K562 (cell line): Measurements from ENCODE around the gene IL31RA.

Experiments used
- CHD4 ChIP-seq: fragments of 200-600 bp; sonication (generic); IDR thresholded peaks from 3 replicates; pipeline ENCODE4 v1.6.1; 2012; ENCODE audit warnings: low read depth, mild to moderate bottlenecking, mixed read lengths, low read length, inconsistent platforms; ENCODE audit not compliant: insufficient read depth, insufficient replicate concordance, poor library complexity, severe bottlenecking
- E2F3 ChIP-seq: fragments of 250-450 bp; sonication (Bioruptor Pico); IDR thresholded peaks from 2 replicates; pipeline ENCODE4 v1.4.0; 2020; ENCODE audit warnings: mild to moderate bottlenecking

DNA sequence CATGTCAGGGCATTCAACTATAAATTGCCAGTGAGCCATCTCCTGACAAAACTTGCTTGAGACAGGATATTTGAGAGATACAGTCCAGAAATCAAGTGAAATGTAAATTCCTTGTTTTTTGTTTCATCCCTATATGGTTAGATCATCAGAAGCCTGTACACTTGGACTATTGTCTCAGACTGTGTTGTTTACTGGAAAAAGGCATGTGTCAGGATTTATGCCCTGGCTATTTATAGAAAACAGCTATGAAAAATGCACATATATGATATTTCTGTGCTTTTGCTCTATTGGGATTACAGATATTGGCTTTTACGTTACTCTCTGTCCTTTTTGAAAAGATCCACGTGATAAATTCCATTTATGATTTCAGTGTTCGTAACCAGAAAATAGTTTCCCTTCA, 44.2 kb downstream of the IL31RA start:
- TF ChIP-seq CHD4 (no peak), E2F3 (no peak)
